Activated CD4-positive, alpha-beta memory T cell treated with anti-CD3 and anti-CD28 coated beads, Interleukin-2, amount 10 ng/mL, durations not matched to agents 7 days and 5 days (primary cell): ENCODE results near the gene TOR4A. TPM values are rescaled to one million over a fixed set of nuclear protein-coding genes. Genes with fewer than 3 reads are reported as not detected.

ENCODE experiments used
- CTCF ChIA-PET: fragments of 350-600 bp; sonication (Branson Sonifier 250); formaldehyde crosslinking; loops from one replicate; lab custom pipeline; 2021; ENCODE audit warnings: antibody characterized with exemption, inconsistent platforms; lab: Charles Lee
- POLR2A ChIA-PET: fragments of 350-600 bp; sonication (Branson Sonifier 250); formaldehyde crosslinking; loops from one replicate; lab custom pipeline; 2021; ENCODE audit warnings: antibody characterized with exemption; lab: Charles Lee
- DNase-seq: peaks from one replicate; pipeline ENCODE4 v3.0.0-alpha.2; 2020
- H3K27ac Mint-ChIP-seq: one replicate; pipeline ENCODE4 v1.8.0; 2021; ENCODE audit warnings: mild to moderate bottlenecking, mixed read lengths
- H3K27me3 Mint-ChIP-seq: one replicate; pipeline ENCODE4 v1.8.0; 2021; ENCODE audit warnings: mixed read lengths
- H3K36me3 Mint-ChIP-seq: one replicate; pipeline ENCODE4 v1.8.0; 2021; ENCODE audit warnings: low read depth, mixed read lengths
- H3K4me1 Mint-ChIP-seq: one replicate; pipeline ENCODE4 v1.8.0; 2021; ENCODE audit warnings: mixed read lengths
- H3K4me3 Mint-ChIP-seq: one replicate; pipeline ENCODE4 v1.8.0; 2021; ENCODE audit warnings: mild to moderate bottlenecking, mixed read lengths
- H3K9me3 Mint-ChIP-seq: one replicate; pipeline ENCODE4 v1.8.0; 2021; ENCODE audit warnings: mixed read lengths
- total RNA-seq, 2 experiments: library from RNA; stranded (reverse); gene quantifications; one replicate each; pipeline ENCODE4 v1.2.3, GENCODE V29; 2021

TOR4A gene
- total RNA-seq, 2 experiments from 2014 or later: 22.4 to 23.2 TPM

- CTCF ChIA-PET: no interaction called here
- POLR2A ChIA-PET: no interaction called here
- peaks cover 34% of the 10 kb centered on the region for H3K36me3 Mint-ChIP-seq
- H3K4me1 Mint-ChIP-seq: no peaks in the 10 kb centered on the region
- H3K27ac Mint-ChIP-seq: no peak overlapping the region
- H3K4me3 Mint-ChIP-seq: no peak overlapping the region
- H3K9me3 Mint-ChIP-seq: no peaks in the 10 kb centered on the region
- H3K27me3 Mint-ChIP-seq: no peaks in the 10 kb centered on the region
- no peak for DNase-seq
Observed at GRCh38 chr9:137263506-137263905, 14.0 kb upstream of the TOR4A start.

- Mint-ChIP-seq H3K27ac (no peak overlapping the region), H3K9me3 (no peaks in the 10 kb centered on the region), H3K36me3 (peaks cover 35% of the 10 kb centered on the region), H3K27me3 (no peaks in the 10 kb centered on the region), H3K4me3 (no peak overlapping the region), H3K4me1 (peaks cover 2% of the 10 kb centered on the region)
- ChIA-PET CTCF (interaction anchor here (1.6 kb wide), 1 partner anchor 8 kb away, joined by 4 read pairs; the partner anchor contains the start of gene NELFB), POLR2A (no interaction called here)
- DNase-seq: no peak
Observed at GRCh38 chr9:137264067-137264466, 13.5 kb upstream of the TOR4A start.

- peaks cover 40% of the 10 kb centered on the region for H3K36me3 Mint-ChIP-seq
- CTCF ChIA-PET: interaction anchor here (1.3 to 1.6 kb wide), 2 partner anchors 10 to 29 kb away, joined by 4 read pairs; partner anchors contain the start of gene NELFB
Observed at GRCh38 chr9:137265496-137266161, 11.9 kb upstream of the TOR4A start.

GRCh38 chr9:137266162-137266527, 11.4 kb upstream of the TOR4A start:
- peaks cover 8% of the 10 kb centered on the region for H3K4me1 Mint-ChIP-seq
- no peak overlapping the region for H3K4me3 Mint-ChIP-seq
- CTCF ChIA-PET: interaction anchor here (1.3 kb wide), 1 partner anchor 30 kb away, joined by 4 read pairs; no protein-coding TSS in a partner anchor
- peaks cover 40% of the 10 kb centered on the region for H3K36me3 Mint-ChIP-seq
- no peaks in the 10 kb centered on the region for H3K9me3 Mint-ChIP-seq
- no peaks in the 10 kb centered on the region for H3K27me3 Mint-ChIP-seq
- no peak for DNase-seq
- H3K27ac Mint-ChIP-seq: no peak overlapping the region
- POLR2A ChIA-PET: interaction anchor here (1.2 to 1.8 kb wide), 2 partner anchors 11 to 25 kb away, joined by 3 to 5 read pairs; partner anchors contain the start of genes TOR4A and TUBB4B

More at GRCh38 chr9:137265496-137266161, 11.9 kb upstream of the TOR4A start:
- Mint-ChIP-seq H3K4me1 (peaks cover 5% of the 10 kb centered on the region), H3K4me3 (no peak overlapping the region), H3K9me3 (no peaks in the 10 kb centered on the region), H3K27me3 (no peaks in the 10 kb centered on the region), H3K27ac (no peak overlapping the region)
- no peak for DNase-seq
- POLR2A ChIA-PET: interaction anchor here (1.8 kb wide), 1 partner anchor 11 kb away, joined by 5 read pairs; the partner anchor contains the start of gene TOR4A

- POLR2A ChIA-PET: interaction anchor here (1.2 to 1.8 kb wide), 3 partner anchors 10 to 26 kb away, joined by 3 to 5 read pairs (median 3); partner anchors contain the start of genes TOR4A and TUBB4B
- CTCF ChIA-PET: interaction anchor here (0.7 to 1.3 kb wide), 3 partner anchors 10 to 30 kb away, joined by 4 to 6 read pairs (median 4); no protein-coding TSS in a partner anchor
- H3K4me3 Mint-ChIP-seq: no peak overlapping the region
- no peak overlapping the region for H3K27ac Mint-ChIP-seq
- no peaks in the 10 kb centered on the region for H3K27me3 Mint-ChIP-seq
- peaks cover 40% of the 10 kb centered on the region for H3K36me3 Mint-ChIP-seq
- peaks cover 12% of the 10 kb centered on the region for H3K4me1 Mint-ChIP-seq
- DNase-seq: no peak
- no peaks in the 10 kb centered on the region for H3K9me3 Mint-ChIP-seq
Observed at GRCh38 chr9:137266585-137267453, 10.7 kb upstream of the TOR4A start.

- H3K36me3 Mint-ChIP-seq: peaks cover 38% of the 10 kb centered on the region
- ChIA-PET POLR2A (interaction anchor here (1.2 kb wide), 1 partner anchor 14 kb away, joined by 3 read pairs; no protein-coding TSS in a partner anchor), CTCF (interaction anchor here (1.3 kb wide), 1 partner anchor 31 kb away, joined by 6 read pairs; no protein-coding TSS in a partner anchor)
- H3K27ac Mint-ChIP-seq: no peak overlapping the region
- no peaks in the 10 kb centered on the region for H3K9me3 Mint-ChIP-seq
- DNase-seq: no peak
- peaks cover 14% of the 10 kb centered on the region for H3K4me1 Mint-ChIP-seq
- no peak overlapping the region for H3K4me3 Mint-ChIP-seq
- no peaks in the 10 kb centered on the region for H3K27me3 Mint-ChIP-seq
Observed at GRCh38 chr9:137267933-137268355, 9.6 kb upstream of the TOR4A start.

- Mint-ChIP-seq H3K27ac (no peak overlapping the region), H3K27me3 (no peaks in the 10 kb centered on the region), H3K9me3 (no peaks in the 10 kb centered on the region), H3K36me3 (peaks cover 39% of the 10 kb centered on the region), H3K4me3 (no peak overlapping the region), H3K4me1 (peaks cover 14% of the 10 kb centered on the region)
- no peak for DNase-seq
- ChIA-PET CTCF (interaction anchor here (1.0 kb wide), 1 partner anchor 18 kb away, joined by 3 read pairs; no protein-coding TSS in a partner anchor), POLR2A (interaction anchor here (0.7 to 1.1 kb wide), 3 partner anchors 9 to 27 kb away, joined by 3 read pairs; partner anchors contain the start of genes TOR4A and TUBB4B)
Observed at GRCh38 chr9:137268538-137269201, 8.9 kb upstream of the TOR4A start.

GRCh38 chr9:137269231-137269772, 8.2 kb upstream of the TOR4A start:
- POLR2A ChIA-PET: interaction anchor here (0.7 to 1.1 kb wide), 3 partner anchors 9 to 28 kb away, joined by 3 read pairs; partner anchors contain the start of genes TOR4A and TUBB4B
- Mint-ChIP-seq H3K36me3 (peaks cover 33% of the 10 kb centered on the region), H3K27me3 (no peaks in the 10 kb centered on the region), H3K4me1 (peaks cover 14% of the 10 kb centered on the region), H3K27ac (no peak overlapping the region), H3K4me3 (no peak overlapping the region), H3K9me3 (no peaks in the 10 kb centered on the region)
- no peak for DNase-seq
- CTCF ChIA-PET: interaction anchor here (1.0 kb wide), 1 partner anchor 17 kb away, joined by 3 read pairs; no protein-coding TSS in a partner anchor

GRCh38 chr9:137270929-137271695, 6.4 kb upstream of the TOR4A start:
- no peak overlapping the region for H3K4me3 Mint-ChIP-seq
- peak; percentile 50 for DNase-seq
- H3K36me3 Mint-ChIP-seq: peaks cover 30% of the 10 kb centered on the region
- H3K4me1 Mint-ChIP-seq: peaks cover 19% of the 10 kb centered on the region
- H3K27ac Mint-ChIP-seq: peak overlapping the region; percentile 1
- ChIA-PET CTCF (no interaction called here), POLR2A (interaction anchor here (1.3 to 1.5 kb wide), 2 partner anchors 14 to 29 kb away, joined by 3 to 4 read pairs; no protein-coding TSS in a partner anchor)
- H3K27me3 Mint-ChIP-seq: no peaks in the 10 kb centered on the region
- no peaks in the 10 kb centered on the region for H3K9me3 Mint-ChIP-seq

- CTCF ChIA-PET: no interaction called here
- H3K27ac Mint-ChIP-seq: no peak overlapping the region
Observed at GRCh38 chr9:137271696-137272076, 5.8 kb upstream of the TOR4A start.

More at GRCh38 chr9:137271696-137272076, 5.8 kb upstream of the TOR4A start:
- H3K36me3 Mint-ChIP-seq: peaks cover 30% of the 10 kb centered on the region
- DNase-seq: no peak
- H3K9me3 Mint-ChIP-seq: no peaks in the 10 kb centered on the region
- H3K4me1 Mint-ChIP-seq: peaks cover 22% of the 10 kb centered on the region
- POLR2A ChIA-PET: interaction anchor here (1.3 to 1.5 kb wide), 2 partner anchors 15 to 29 kb away, joined by 3 to 4 read pairs; no protein-coding TSS in a partner anchor
- H3K4me3 Mint-ChIP-seq: no peak overlapping the region
- no peaks in the 10 kb centered on the region for H3K27me3 Mint-ChIP-seq
